Heart left ventricle (tissue), 16 donors: ENCODE data around the gene ESPN. TPM values are rescaled to one million over a fixed set of nuclear protein-coding genes. Genes with fewer than 3 reads are reported as not detected.
A peak's percentile ranks its signal among the peaks of the same experiment; 100 is the strongest.

Source experiments
- ATAC-seq, 4 donors: fragments of 200-7000 bp; cut with Tn5 transposase; one replicate each; pipeline ENCODE4 v1.9.1; 2020 to 2022; ENCODE audit warnings: moderate library complexity in 4 of 4, mild to moderate bottlenecking in 3 of 4, moderate number of reproducible peaks in 1 of 4
- DNase-seq, 5 donors: peaks; one replicate each; pipeline ENCODE4 v3.0.0-alpha.2; 2020
- H3K27ac ChIP-seq, 12 donors: fragments of 200-600 bp; sonication (generic) in 4 of 12; one replicate each; pipeline versions ENCODE4 v1.5.0 to v1.8.0; 2016 to 2022; ENCODE audit warnings: mild to moderate bottlenecking in 2 of 12
- H3K27me3 ChIP-seq, 9 donors: fragments of 200-600 bp; sonication (generic) in 2 of 9; one replicate each; pipeline versions ENCODE4 v1.5.1 to v1.8.0; 2016 to 2022; ENCODE audit warnings: mild to moderate bottlenecking in 3 of 9
- H3K36me3 ChIP-seq, 9 donors: fragments of 200-600 bp; sonication (generic) in 2 of 9; one replicate each; pipeline versions ENCODE4 v1.5.0 to v1.8.0; 2018 to 2022; ENCODE audit warnings: mild to moderate bottlenecking in 2 of 9
- H3K4me1 ChIP-seq, 12 donors: fragments of 200-600 bp; sonication (generic) in 4 of 12; one replicate each; pipeline versions ENCODE4 v1.5.0 to v1.8.0; 2016 to 2022; ENCODE audit warnings: mild to moderate bottlenecking in 3 of 12
- H3K4me3 ChIP-seq, 12 donors: fragments of 200-600 bp; sonication (generic) in 4 of 12; one replicate each; pipeline versions ENCODE4 v1.5.0 to v1.8.0; 2017 to 2022; ENCODE audit warnings: mild to moderate bottlenecking in 9 of 12, moderate library complexity in 4 of 12
- H3K9me3 ChIP-seq, 12 donors: fragments of 200-600 bp; sonication (generic) in 4 of 12; one replicate each; pipeline versions ENCODE4 v1.5.0 to v1.8.0; 2016 to 2022; ENCODE audit warnings: mild to moderate bottlenecking in 1 of 12
- CTCF ChIP-seq, 12 donors: fragments of 200-600 bp; sonication (generic) in 4 of 12; IDR thresholded peaks; one replicate each; pipeline versions ENCODE4 v1.5.0 to v1.8.0; 2018 to 2022; ENCODE audit warnings: antibody characterized with exemption in 12 of 12, mild to moderate bottlenecking in 5 of 12
- POLR2A ChIP-seq, 2 donors: fragments of 450-650 bp; IDR thresholded peaks; one replicate each; pipeline ENCODE4 v1.6.1; 2017; ENCODE audit warnings: antibody characterized with exemption in 2 of 2, mild to moderate bottlenecking in 2 of 2, moderate library complexity in 2 of 2
- WGBS, 4 donors: extraction: QIAGEN DNeasy Blood & Tissue Kit in 2 of 4; methylation state at CpG; one replicate each; pipeline versions ENCODE4 v1.1.5 to v1.1.7; 2013 to 2018; 5-methylcytosine and 5-hydroxymethylcytosine counted together
- intact Hi-C, 10 donors: fragments of 100-400 bp; cut with DNase I; formaldehyde crosslinking; loops; one replicate each; pipeline versions ENCODE4 v1.11.1 to v1.14.2; 2022
- polyA plus RNA-seq, 2 donors: library from polyadenylated mRNA; stranded (reverse); fragments of 200-250 nt; gene quantifications; one replicate each; pipeline ENCODE4 v1.2.3, GENCODE V29; 2013
- total RNA-seq, 9 donors: library from RNA; depleted of rRNA in 2 of 9; stranded (reverse); fragments of >200 nt in 2 of 9; fragmentation: NEBNext Ultra II Directional in 3 of 9; extraction: Animal tissue kit (Norgen Biotek cat#: 25700) in 3 of 9; gene quantifications; one replicate each; pipeline versions ENCODE4 v1.1.0 to v1.2.4, GENCODE V29; 2016 to 2023
- donor health status: ischemic (EF 13 %, LVEDD 7.1; RV severe dilation, severe dysfunction).
- donor health status: healthy with polysubstance abuse.
- donor health status: DM: no; HTN: yes; CAD: no.
- donor health status: DM: no; HTN: no; CAD: no.
- donor health status: ischemic (EF 25% LVEDD 6.9; RV normal size, moderate dysfunction).
- donor health status: ischemic (EF 25% LVEDD 5.7; RV mildly dilated, moderate dysfunction).
- donor health status: healthy.
- donor health status: DM: yes; HTN: yes; CAD: no.
- donor health status: ischemic (EF 35%, LVEDD 5.7; RV mildly dilated, moderate dysfunction).
- donor health status: nonischemic (EF 11% LVEDD 7.7; RV severe dilation, severe dysfunction).
- donor health status: DM: yes; HTN: yes; CAD: no.
- donor health status: PGD.
- donor health status: ischemic (EF 29% LVEDD 5.4; RV normal size, mild dysfunction).
- donor health status: nonischemic (EF 23%, LVEDD 6.1; RV moderate dilation, normal function).

The ESPN gene
- total and polyA plus RNA-seq, 11 donors, result 0.10 to 1.3 (median 0.21) TPM; not detected in 6

DNA sequence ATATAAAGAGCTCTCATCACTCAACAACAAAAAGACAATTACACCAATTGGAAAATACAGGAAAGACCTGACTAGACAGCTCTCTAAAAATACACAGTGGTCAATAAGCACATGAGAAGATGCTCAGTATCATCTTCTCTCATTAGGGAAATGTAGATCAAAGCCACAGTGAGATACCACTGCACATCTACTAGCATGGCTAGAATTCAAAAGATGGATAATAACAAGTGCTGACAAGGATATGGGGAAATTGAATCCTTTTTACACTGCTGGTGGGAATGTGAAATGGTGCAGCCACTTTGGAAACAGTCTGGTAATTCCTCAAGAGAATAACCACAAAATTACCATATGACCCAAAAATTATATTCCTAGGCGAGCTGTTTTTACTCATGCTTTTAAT, 40.4 kb upstream of the ESPN start:
- no peak for ATAC-seq
- Histone ChIP-seq H3K27me3 (no peaks in the 10 kb centered on the region), H3K9me3 (peaks cover 0 to 12% (median 0%) of the 10 kb centered on the region in 12 donors), H3K4me3 (no peak overlapping the region), H3K27ac (peak overlapping the region in 1 of 12 donors; percentile 84), H3K36me3 (no peaks in the 10 kb centered on the region), H3K4me1 (peaks cover 0 to 17% (median 3%) of the 10 kb centered on the region in 12 donors)
- intact Hi-C loops, result no loop called here
- no peak for DNase-seq
- 96 to 100% (median 99%) methylated on average over 1 of the region's 1 CpG for WGBS, 4 donors
- TF ChIP-seq CTCF (IDR thresholded peaks at IDR 0.05), result no peak
- TF ChIP-seq POLR2A (IDR thresholded peaks at IDR 0.05), result no peak

DNA sequence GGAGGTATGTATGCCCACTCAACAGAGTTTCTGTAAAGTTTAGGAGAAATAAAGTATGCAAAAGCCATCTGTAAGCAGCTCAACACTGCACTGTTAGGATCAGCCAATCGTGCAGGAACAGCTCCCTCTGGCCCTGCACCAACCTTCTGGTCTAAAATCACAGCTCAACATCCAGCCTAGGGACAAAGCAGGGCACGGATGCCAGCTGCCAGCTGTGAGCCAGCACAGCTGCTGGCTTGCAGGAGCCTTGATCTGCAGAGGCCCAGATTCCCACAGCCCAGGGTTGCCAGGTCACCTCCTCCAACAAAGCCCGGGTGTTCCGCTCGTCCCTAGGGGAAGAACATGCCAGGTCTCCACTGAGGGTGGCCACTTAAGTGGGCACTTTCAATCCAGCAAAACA, 39.6 kb upstream of the ESPN start:
- no peak overlapping the region for H3K4me3 ChIP-seq

DNA sequence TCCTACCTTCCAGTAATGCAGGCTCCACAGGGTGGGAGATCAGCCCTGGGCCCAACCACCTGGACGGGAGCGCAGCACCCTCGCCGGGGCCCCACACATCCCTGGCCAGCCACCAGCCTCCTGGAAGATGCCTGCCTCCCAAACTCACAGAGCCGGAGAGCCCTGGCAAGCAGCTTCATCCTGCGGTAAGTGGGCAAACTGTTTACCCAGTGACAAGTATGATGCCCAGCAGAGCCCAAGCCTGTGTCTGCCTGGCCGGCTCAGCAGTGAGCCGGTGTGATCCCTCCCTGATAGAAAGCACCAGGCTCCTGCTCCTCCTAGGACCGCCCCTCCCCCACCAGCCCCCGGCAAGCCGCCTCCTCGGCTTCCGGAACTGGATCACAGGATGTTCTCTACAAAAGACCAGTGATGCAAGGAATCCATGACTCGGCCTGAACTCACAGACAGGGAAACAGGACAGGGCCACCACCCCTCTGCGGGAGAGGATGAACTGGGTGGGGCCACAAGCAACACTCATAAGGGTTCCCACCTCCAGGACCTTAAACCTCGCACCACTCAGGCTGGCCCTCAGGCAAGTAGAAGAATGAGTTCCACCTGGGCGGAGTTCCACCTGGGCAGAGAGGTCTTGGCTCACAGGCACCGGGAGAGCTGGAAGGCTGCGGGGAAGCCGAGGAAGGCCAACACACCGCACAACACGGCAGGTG, 38.9 kb upstream of the ESPN start:
- Histone ChIP-seq H3K4me3 (peak overlapping the region in 1 of 12 donors; percentile 16), H3K9me3 (peaks cover 0 to 5% (median 0%) of the 10 kb centered on the region in 12 donors), H3K27ac (peak overlapping the region in 5 of 12 donors; percentile 18 to 84 (median 51)), H3K4me1 (peaks cover 0 to 17% (median 3%) of the 10 kb centered on the region in 12 donors), H3K36me3 (no peaks in the 10 kb centered on the region), H3K27me3 (no peaks in the 10 kb centered on the region)
- WGBS, 4 donors, result 57 to 68% (median 62%) methylated on average over 13 to 22 of the region's 22 CpGs
- ATAC-seq (peak; percentile 31 to 93 (median 76)), DNase-seq (peak in 3 of 5 donors; percentile 43 to 71 (median 47))
- intact Hi-C loops, result no loop called here
- TF ChIP-seq POLR2A (IDR thresholded peaks at IDR 0.05), result no peak
- no peak for TF ChIP-seq CTCF (IDR thresholded peaks at IDR 0.05)

More for the DNA sequence above, 39.6 kb upstream of the ESPN start:
- peaks cover 0 to 9% (median 0%) of the 10 kb centered on the region in 12 donors for H3K9me3 ChIP-seq
- WGBS, 4 donors, result 25 to 62% (median 53%) methylated on average over 2 to 5 of the region's 5 CpGs
- TF ChIP-seq CTCF (IDR thresholded peaks at IDR 0.05), result no peak
- no peak for TF ChIP-seq POLR2A (IDR thresholded peaks at IDR 0.05)
- peak; percentile 47 to 81 (median 63) for ATAC-seq
- no peaks in the 10 kb centered on the region for H3K36me3 ChIP-seq
- peak in 1 of 5 donors; percentile 60 for DNase-seq
- H3K27ac ChIP-seq, result peak overlapping the region in 5 of 12 donors; percentile 18 to 84 (median 51)
- H3K27me3 ChIP-seq, result no peaks in the 10 kb centered on the region
- intact Hi-C loops, result no loop called here
- peaks cover 0 to 17% (median 3%) of the 10 kb centered on the region in 12 donors for H3K4me1 ChIP-seq

DNA sequence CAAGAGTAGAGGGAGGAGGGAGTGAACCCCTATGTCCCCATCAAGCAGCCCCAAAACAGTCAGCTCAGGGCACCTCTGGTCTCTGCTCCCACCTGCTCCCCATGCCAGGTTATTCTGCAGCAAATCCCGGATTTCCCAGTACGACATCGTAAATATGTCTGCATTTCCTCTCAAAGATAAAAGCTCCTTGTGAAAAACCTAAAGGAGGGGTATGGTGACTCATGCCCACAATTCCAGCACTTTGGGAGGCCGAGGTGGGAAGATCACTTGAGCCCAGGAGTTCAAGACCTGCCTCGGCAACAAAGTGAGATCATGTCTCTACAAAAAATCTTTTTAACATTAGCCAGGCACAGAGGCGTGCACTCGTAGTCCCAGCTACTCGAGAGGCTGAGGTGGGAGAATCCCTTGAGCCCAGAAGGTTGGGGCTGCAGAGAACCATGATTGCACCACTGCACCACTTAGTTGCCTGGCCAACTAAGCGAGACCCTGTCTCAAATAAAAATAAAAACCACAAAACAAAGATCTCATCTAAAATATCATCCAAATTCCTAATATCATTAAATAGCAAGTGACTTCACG, 38.1 kb upstream of the ESPN start:
- Histone ChIP-seq H3K36me3 (no peaks in the 10 kb centered on the region), H3K4me1 (peaks cover 0 to 17% (median 3%) of the 10 kb centered on the region in 12 donors), H3K9me3 (peaks cover 0 to 5% (median 0%) of the 10 kb centered on the region in 12 donors), H3K4me3 (no peak overlapping the region), H3K27me3 (no peaks in the 10 kb centered on the region), H3K27ac (peak overlapping the region in 3 of 12 donors; percentile 18 to 84 (median 51))
- no peak for TF ChIP-seq CTCF (IDR thresholded peaks at IDR 0.05)
- TF ChIP-seq POLR2A (IDR thresholded peaks at IDR 0.05), result no peak
- ATAC-seq (no peak), DNase-seq (no peak)
- 79 to 85% (median 83%) methylated on average over 10 of the region's 10 CpGs for WGBS, 4 donors
- intact Hi-C loops, result no loop called here
